ENCODE results near the gene ADCY2.

The ADCY2 gene

DNA sequence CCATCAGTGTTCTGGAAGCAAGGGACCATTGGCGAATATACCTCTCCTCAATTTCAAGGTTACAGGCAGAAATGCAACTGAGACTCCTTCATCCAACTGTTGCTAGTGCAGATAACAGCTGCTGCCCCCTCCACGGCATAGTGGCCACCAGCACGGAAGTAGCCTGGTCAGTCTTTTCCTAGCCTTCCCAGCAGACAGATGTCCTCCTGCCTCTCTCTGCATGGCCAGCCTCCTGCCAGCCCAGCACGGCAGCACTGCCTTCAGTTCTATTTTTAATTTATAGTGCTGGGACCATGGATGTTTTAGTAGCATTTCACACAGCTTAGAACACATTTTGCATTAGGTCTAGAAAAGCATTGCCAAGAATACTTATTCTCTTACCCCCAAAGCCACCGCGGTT, 266.4 kb downstream of the ADCY2 start:
- H3K9ac ChIP-seq (ENCODE audit: low read depth, low read length), result no peak overlapping the region
- no peak overlapping the region for H3K4me3 ChIP-seq (ENCODE audit: low read depth, low read length)
- H3K36me3 ChIP-seq (ENCODE audit: control insufficient read depth, insufficient read depth, low read length), result no peaks in the 10 kb centered on the region; the same call in 1 of the 2 replicates
- H3K4me1 ChIP-seq (ENCODE audit: control insufficient read depth, insufficient read depth, low read length), result peaks cover 25% of the 10 kb centered on the region
- no peaks in the 10 kb centered on the region for H3K9me3 ChIP-seq (ENCODE audit: control insufficient read depth, insufficient read depth, low read length)
- H3K27ac ChIP-seq (ENCODE audit: low read depth, low read length), result no peak overlapping the region
- no peaks in the 10 kb centered on the region for H3K27me3 ChIP-seq (ENCODE audit: control insufficient read depth, insufficient read depth, low read length)

- Histone ChIP-seq H3K4me1 (ENCODE audit: control insufficient read depth, insufficient read depth, low read length) (peaks cover 25% of the 10 kb centered on the region), H3K9me3 (ENCODE audit: control insufficient read depth, insufficient read depth, low read length) (no peaks in the 10 kb centered on the region), H3K9ac (ENCODE audit: low read depth, low read length) (no peak overlapping the region), H3K27ac (ENCODE audit: low read depth, low read length) (no peak overlapping the region), H3K27me3 (ENCODE audit: control insufficient read depth, insufficient read depth, low read length) (no peaks in the 10 kb centered on the region), H3K36me3 (ENCODE audit: control insufficient read depth, insufficient read depth, low read length) (no peaks in the 10 kb centered on the region), H3K4me3 (ENCODE audit: low read depth, low read length) (no peak overlapping the region)
Measured at GRCh38 chr5:7663808-7664207, 267.9 kb downstream of the ADCY2 start.

DNA sequence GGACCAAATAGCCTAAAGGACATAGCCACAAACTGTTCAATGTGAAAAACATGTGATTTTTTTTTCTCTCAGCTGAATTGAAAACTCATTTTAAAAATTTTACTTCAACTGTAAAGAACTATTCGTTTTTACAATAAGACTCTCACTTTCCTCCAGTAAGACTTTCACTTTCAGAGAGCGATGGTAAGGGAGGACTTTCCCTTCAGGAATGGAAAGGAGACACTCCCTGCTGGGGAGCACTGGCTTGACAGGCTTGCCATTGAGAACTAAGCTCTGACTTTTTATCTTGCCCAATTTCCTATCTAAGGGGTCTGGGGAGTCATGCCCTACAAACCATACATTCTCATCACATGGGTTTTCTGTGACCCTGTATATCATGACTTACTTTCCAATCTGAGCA, 268.3 kb downstream of the ADCY2 start:
- H3K9me3 ChIP-seq (ENCODE audit: control insufficient read depth, insufficient read depth, low read length), result no peaks in the 10 kb centered on the region
- H3K4me3 ChIP-seq (ENCODE audit: low read depth, low read length), result no peak overlapping the region
- no peak overlapping the region for H3K27ac ChIP-seq (ENCODE audit: low read depth, low read length)
- H3K27me3 ChIP-seq (ENCODE audit: control insufficient read depth, insufficient read depth, low read length), result no peaks in the 10 kb centered on the region
- peaks cover 24% of the 10 kb centered on the region for H3K4me1 ChIP-seq (ENCODE audit: control insufficient read depth, insufficient read depth, low read length)
- H3K36me3 ChIP-seq (ENCODE audit: control insufficient read depth, insufficient read depth, low read length), result no peaks in the 10 kb centered on the region
- H3K9ac ChIP-seq (ENCODE audit: low read depth, low read length), result no peak overlapping the region

DNA sequence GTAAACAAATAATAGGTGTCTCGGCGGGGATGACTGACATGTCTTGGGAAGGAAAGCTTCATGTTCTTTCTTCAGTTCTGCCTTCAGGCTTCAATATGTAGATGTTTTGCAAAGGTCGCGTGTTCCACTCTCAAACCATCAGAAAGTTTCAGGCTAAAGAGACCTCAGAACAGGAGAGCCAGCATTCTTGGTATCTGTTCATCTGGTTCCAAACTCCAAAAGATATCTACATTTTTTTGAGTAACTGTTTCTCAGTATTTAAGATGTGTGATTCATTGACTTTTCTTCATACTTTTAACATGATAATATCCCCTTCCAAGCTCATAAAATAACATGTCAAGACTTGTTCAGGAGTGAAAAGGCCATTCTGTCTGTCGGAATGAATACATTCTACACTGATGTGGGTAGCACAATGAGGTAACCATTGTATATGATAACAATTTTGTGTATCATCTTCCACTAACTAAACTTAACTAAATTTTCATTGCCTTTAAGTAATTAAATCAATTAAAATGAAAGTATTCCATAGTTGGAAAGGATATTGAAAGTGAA, 271.4 kb downstream of the ADCY2 start:
- H3K27ac ChIP-seq (ENCODE audit: low read depth, low read length), result no peak overlapping the region
- H3K4me3 ChIP-seq (ENCODE audit: low read depth, low read length), result no peak overlapping the region
- H3K36me3 ChIP-seq (ENCODE audit: control insufficient read depth, insufficient read depth, low read length), result no peaks in the 10 kb centered on the region
- H3K27me3 ChIP-seq (ENCODE audit: control insufficient read depth, insufficient read depth, low read length), result no peaks in the 10 kb centered on the region
- peaks cover 17% of the 10 kb centered on the region for H3K4me1 ChIP-seq (ENCODE audit: control insufficient read depth, insufficient read depth, low read length)
- H3K9me3 ChIP-seq (ENCODE audit: control insufficient read depth, insufficient read depth, low read length), result no peaks in the 10 kb centered on the region
- no peak overlapping the region for H3K9ac ChIP-seq (ENCODE audit: low read depth, low read length)

DNA sequence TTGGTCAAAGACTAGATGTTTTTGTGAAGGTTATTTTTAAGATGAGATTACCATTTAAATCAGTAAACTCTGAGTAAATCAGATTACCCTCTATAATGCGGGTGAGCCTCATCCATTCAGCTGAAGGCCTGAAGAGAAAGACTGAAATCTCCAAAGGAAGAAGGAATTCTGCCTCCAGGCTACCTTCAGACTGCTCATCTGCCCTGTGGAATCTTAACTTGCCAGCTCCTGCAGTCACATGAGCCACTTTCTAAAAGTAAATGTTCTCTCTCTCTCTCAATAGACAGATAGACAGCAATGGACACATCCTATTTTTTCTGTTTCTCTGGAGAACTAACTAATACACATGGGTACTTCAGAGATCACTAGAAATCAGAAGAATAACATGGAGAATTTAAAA, 272.2 kb downstream of the ADCY2 start:
- Histone ChIP-seq H3K27me3 (ENCODE audit: control insufficient read depth, insufficient read depth, low read length) (no peaks in the 10 kb centered on the region), H3K4me3 (ENCODE audit: low read depth, low read length) (no peak overlapping the region), H3K9ac (ENCODE audit: low read depth, low read length) (no peak overlapping the region), H3K4me1 (ENCODE audit: control insufficient read depth, insufficient read depth, low read length) (peaks cover 15% of the 10 kb centered on the region), H3K9me3 (ENCODE audit: control insufficient read depth, insufficient read depth, low read length) (no peaks in the 10 kb centered on the region), H3K27ac (ENCODE audit: low read depth, low read length) (no peak overlapping the region), H3K36me3 (ENCODE audit: control insufficient read depth, insufficient read depth, low read length) (no peaks in the 10 kb centered on the region)

GRCh38 chr5:7668627-7669026, 272.7 kb downstream of the ADCY2 start:
- Histone ChIP-seq H3K27me3 (ENCODE audit: control insufficient read depth, insufficient read depth, low read length) (no peaks in the 10 kb centered on the region), H3K9me3 (ENCODE audit: control insufficient read depth, insufficient read depth, low read length) (no peaks in the 10 kb centered on the region), H3K27ac (ENCODE audit: low read depth, low read length) (no peak overlapping the region), H3K9ac (ENCODE audit: low read depth, low read length) (no peak overlapping the region), H3K4me3 (ENCODE audit: low read depth, low read length) (no peak overlapping the region), H3K4me1 (ENCODE audit: control insufficient read depth, insufficient read depth, low read length) (peaks cover 11% of the 10 kb centered on the region), H3K36me3 (ENCODE audit: control insufficient read depth, insufficient read depth, low read length) (no peaks in the 10 kb centered on the region)

- Histone ChIP-seq H3K9me3 (ENCODE audit: control insufficient read depth, insufficient read depth, low read length) (no peaks in the 10 kb centered on the region), H3K4me3 (ENCODE audit: low read depth, low read length) (no peak overlapping the region), H3K4me1 (ENCODE audit: control insufficient read depth, insufficient read depth, low read length) (no peaks in the 10 kb centered on the region), H3K27ac (ENCODE audit: low read depth, low read length) (no peak overlapping the region), H3K36me3 (ENCODE audit: control insufficient read depth, insufficient read depth, low read length) (no peaks in the 10 kb centered on the region), H3K27me3 (ENCODE audit: control insufficient read depth, insufficient read depth, low read length) (no peaks in the 10 kb centered on the region), H3K9ac (ENCODE audit: low read depth, low read length) (no peak overlapping the region)
Measured at GRCh38 chr5:7671381-7671993, 275.5 kb downstream of the ADCY2 start.

DNA sequence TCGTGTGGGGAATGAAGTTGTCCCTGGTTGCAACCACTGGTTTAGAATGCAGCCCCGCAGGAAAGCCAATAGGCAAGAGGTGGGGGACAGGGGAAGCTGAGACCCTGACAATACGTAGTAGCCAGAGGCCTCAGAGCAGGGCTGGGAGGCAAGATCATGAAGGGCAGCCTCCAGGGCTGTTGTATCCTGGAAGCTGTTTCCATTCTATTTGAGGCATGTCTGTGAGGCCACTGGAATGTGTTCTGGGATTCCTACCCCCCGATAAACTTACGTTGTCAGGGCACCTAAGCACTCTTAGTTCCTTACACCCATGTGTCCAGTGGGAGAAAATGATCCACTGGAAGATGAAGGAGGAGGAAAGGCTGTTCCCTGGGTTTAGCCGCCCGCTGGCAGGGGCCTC, 277.7 kb downstream of the ADCY2 start:
- H3K9ac ChIP-seq (ENCODE audit: low read depth, low read length), result no peak overlapping the region
- H3K4me3 ChIP-seq (ENCODE audit: low read depth, low read length), result no peak overlapping the region
- H3K9me3 ChIP-seq (ENCODE audit: control insufficient read depth, insufficient read depth, low read length), result no peaks in the 10 kb centered on the region
- no peak overlapping the region for H3K27ac ChIP-seq (ENCODE audit: low read depth, low read length)
- H3K27me3 ChIP-seq (ENCODE audit: control insufficient read depth, insufficient read depth, low read length), result no peaks in the 10 kb centered on the region
- H3K4me1 ChIP-seq (ENCODE audit: control insufficient read depth, insufficient read depth, low read length), result no peaks in the 10 kb centered on the region
- no peaks in the 10 kb centered on the region; the same call in 1 of the 2 replicates for H3K36me3 ChIP-seq (ENCODE audit: control insufficient read depth, insufficient read depth, low read length)

- Histone ChIP-seq H3K27ac (ENCODE audit: low read depth, low read length) (no peak overlapping the region), H3K27me3 (ENCODE audit: control insufficient read depth, insufficient read depth, low read length) (no peaks in the 10 kb centered on the region), H3K4me3 (ENCODE audit: low read depth, low read length) (no peak overlapping the region), H3K36me3 (ENCODE audit: control insufficient read depth, insufficient read depth, low read length) (no peaks in the 10 kb centered on the region; the same call in 1 of the 2 replicates), H3K9me3 (ENCODE audit: control insufficient read depth, insufficient read depth, low read length) (no peaks in the 10 kb centered on the region), H3K4me1 (ENCODE audit: control insufficient read depth, insufficient read depth, low read length) (no peaks in the 10 kb centered on the region), H3K9ac (ENCODE audit: low read depth, low read length) (no peak overlapping the region)
Measured at GRCh38 chr5:7676455-7676854, 280.5 kb downstream of the ADCY2 start.

DNA sequence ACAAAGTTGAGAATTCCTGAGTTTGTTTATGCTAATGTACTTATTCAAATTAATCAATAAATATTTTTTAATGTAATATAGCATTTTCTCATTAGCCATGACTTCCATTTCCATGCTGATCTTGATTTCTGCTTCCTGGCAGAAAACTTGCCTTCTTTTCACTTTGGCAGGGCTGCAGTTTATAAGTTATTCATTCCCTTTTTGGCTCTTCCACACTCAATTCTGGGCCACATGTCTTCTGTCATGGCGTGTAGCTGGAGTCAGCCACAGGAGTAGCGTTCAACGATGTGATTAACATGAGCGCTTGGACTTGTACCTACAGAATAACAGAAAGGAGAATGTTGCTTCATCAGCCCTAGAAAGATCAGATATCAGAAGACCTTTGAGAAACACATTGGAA, 282.1 kb downstream of the ADCY2 start:
- Histone ChIP-seq H3K36me3 (ENCODE audit: control insufficient read depth, insufficient read depth, low read length) (no peaks in the 10 kb centered on the region; the same call in 1 of the 2 replicates), H3K9me3 (ENCODE audit: control insufficient read depth, insufficient read depth, low read length) (no peaks in the 10 kb centered on the region), H3K4me3 (ENCODE audit: low read depth, low read length) (no peak overlapping the region), H3K27ac (ENCODE audit: low read depth, low read length) (no peak overlapping the region), H3K9ac (ENCODE audit: low read depth, low read length) (no peak overlapping the region), H3K27me3 (ENCODE audit: control insufficient read depth, insufficient read depth, low read length) (no peaks in the 10 kb centered on the region), H3K4me1 (ENCODE audit: control insufficient read depth, insufficient read depth, low read length) (no peaks in the 10 kb centered on the region)

- Histone ChIP-seq H3K9me3 (ENCODE audit: control insufficient read depth, insufficient read depth, low read length) (no peaks in the 10 kb centered on the region), H3K27ac (ENCODE audit: low read depth, low read length) (no peak overlapping the region), H3K9ac (ENCODE audit: low read depth, low read length) (no peak overlapping the region), H3K4me1 (ENCODE audit: control insufficient read depth, insufficient read depth, low read length) (no peaks in the 10 kb centered on the region), H3K4me3 (ENCODE audit: low read depth, low read length) (no peak overlapping the region), H3K36me3 (ENCODE audit: control insufficient read depth, insufficient read depth, low read length) (no peaks in the 10 kb centered on the region; the same call in 1 of the 2 replicates), H3K27me3 (ENCODE audit: control insufficient read depth, insufficient read depth, low read length) (no peaks in the 10 kb centered on the region)
Measured at GRCh38 chr5:7679663-7680062, 283.7 kb downstream of the ADCY2 start.

All from HUES48 (cell line).